GM19395 (cell line): ENCODE measurements around the gene AQP4.

Experiments used
- ATAC-seq: cut with Tn5 transposase; IDR thresholded peaks from one replicate; pipeline ENCODE4 v1.9.1; 2021; ENCODE audit warnings: mild to moderate bottlenecking, moderate library complexity; ENCODE audit not compliant: unreplicated experiment

Gene AQP4

DNA sequence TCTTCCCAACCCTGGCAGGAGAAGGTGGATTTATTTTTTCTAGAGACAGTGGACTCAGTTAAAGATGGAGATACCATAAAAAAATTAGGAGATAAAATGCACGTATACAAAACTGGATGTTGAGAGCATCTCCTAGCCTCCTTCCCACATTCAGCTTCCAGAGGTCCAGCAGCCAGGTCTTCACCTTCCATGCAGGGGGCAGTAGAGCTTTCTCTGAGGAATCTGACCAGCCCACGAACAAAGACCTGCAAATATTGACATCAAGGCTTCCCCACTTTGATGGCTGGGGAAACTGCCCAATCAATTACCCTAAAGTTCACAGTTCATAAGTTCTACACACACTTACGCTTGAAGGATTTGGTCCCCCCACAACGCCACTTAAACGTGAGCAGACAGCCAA is 24.5 kb downstream of the AQP4 start:
- ATAC-seq: no peak

DNA sequence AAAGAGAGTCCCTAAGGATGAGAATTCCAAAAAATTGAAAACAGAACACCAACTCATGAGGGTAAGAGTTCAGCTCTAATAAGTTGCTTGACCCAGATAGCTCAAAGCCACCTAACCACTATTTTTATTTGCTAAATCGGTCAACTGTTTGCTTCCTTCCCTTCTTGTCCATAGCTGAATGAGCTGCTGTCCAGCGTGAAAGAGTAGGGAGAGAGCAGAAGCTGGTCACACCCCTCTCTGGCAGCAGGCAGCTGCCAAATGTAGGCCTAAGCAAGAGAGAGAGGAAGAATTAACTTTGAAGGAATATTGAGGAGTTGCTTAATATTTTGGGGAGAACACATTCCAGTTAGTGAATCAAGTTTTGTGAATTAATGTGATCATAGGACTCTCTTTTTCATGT is 25.9 kb downstream of the AQP4 start:
- ATAC-seq: no peak

DNA sequence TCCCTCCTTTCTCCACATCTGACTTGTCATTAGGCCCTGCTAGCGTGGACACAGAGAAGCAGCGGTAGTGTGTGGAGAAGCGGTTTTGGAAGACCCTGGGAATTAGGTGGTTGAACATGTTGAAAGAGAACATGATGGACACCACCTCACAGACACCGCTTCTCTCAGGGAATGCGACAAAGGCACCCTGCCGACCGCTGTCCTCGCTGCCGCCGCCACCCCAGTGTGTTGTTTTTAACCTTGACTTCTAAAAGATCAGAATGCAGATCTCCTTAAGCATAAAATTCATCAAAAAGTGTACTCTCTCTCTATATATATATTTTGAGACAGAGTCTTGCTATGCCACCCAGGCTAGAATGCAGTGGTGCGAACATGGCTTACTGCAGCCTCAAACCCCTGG is 33.2 kb downstream of the AQP4 start:
- ATAC-seq: no peak

- no peak for ATAC-seq
Measured at GRCh38 chr18:26827581-26827980, 37.9 kb downstream of the AQP4 start.

DNA sequence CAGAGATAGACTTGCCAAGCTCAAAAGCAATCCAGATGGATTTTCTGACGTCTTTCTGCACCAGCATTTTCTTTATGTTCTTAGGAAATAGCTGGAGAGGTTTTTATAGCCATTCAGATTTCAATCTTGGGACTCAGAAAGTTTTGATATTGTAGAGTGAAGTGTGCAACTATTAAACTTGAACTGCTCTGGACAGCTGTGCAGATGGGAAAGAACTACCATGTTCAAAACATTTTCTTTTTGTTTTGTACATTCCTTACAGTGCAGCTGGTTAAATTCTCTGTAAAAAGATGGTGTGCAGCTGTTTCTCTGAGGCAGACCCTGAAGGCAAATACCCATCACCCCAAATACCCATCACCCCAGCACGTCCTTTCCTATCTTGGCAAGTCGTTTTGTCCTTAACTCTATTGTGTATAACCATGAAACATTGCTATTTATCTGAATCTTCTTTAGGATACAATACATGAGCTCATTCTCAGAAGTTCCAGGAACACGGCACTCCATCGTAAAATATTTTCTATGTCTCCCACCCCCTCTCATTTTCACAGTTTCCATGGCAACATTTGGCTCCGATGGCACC is 38.8 kb downstream of the AQP4 start:
- ATAC-seq: no peak

DNA sequence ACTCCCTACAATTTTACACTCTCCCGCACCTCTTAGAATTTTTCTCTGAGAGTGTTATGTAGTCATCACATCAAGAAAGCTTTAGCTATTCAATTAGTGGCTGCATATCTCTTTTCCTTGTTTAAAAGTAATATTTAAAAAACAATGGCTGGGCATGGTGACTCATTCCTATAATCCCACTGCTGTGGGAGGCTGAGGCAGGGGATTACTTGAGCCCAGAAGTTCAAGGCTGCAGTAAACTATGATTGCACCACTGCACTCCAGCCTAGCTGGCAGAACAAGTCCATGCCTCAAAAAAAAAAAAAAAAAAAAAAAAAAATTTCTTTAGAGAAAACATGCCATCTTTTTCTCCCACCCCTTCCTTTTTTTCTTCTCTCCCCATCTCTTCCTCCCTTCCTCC is 44.3 kb downstream of the AQP4 start:
- ATAC-seq: no peak

DNA sequence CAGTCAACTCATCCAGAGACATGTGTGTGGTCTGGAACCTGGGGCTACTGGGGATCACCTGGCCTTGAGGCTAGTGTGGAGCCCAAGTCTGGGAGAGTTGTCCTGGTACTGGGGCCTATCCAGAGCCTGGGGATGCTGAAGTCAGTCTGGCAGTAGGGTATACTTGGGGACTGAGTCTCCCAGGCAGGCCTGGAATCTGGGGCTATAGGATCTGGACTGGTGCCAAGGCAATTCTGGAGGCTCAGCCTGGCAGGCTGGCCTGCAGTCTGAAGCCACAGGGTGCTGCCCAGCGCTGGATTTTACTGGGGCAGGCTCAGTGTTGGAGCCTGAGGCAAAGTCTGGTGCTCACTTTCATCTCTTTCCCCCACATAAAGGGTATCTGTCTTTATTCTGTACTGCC is 46.5 kb downstream of the AQP4 start:
- no peak for ATAC-seq

GRCh38 chr18:26818461-26818860 is 47.0 kb downstream of the AQP4 start:
- no peak for ATAC-seq

- ATAC-seq: no peak
Measured at GRCh38 chr18:26813043-26813442, 52.5 kb downstream of the AQP4 start.

- no peak for ATAC-seq
Measured at GRCh38 chr18:26812462-26812861, 53.0 kb downstream of the AQP4 start.

- ATAC-seq: no peak
Measured at GRCh38 chr18:26809346-26809745, 56.2 kb downstream of the AQP4 start.

DNA sequence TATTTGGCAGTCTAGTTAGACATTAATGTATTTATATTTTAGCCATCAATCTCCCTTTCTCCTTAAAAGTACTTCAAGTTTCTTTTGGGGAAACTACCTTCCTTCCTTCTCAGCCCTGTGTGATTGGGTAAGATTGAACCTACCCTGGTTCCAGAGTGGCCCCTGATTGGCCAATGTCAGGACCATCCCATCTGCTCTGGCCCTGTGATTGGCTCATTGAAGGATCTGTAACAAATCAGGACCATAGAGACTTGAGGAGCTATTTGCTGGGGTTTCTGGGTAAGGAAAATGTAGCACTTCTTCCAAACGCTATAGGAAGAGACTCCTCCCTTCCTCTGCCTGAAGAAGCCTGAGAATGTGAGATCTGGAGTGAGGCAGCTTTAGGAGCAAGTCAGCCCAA is 59.3 kb downstream of the AQP4 start:
- ATAC-seq: no peak

DNA sequence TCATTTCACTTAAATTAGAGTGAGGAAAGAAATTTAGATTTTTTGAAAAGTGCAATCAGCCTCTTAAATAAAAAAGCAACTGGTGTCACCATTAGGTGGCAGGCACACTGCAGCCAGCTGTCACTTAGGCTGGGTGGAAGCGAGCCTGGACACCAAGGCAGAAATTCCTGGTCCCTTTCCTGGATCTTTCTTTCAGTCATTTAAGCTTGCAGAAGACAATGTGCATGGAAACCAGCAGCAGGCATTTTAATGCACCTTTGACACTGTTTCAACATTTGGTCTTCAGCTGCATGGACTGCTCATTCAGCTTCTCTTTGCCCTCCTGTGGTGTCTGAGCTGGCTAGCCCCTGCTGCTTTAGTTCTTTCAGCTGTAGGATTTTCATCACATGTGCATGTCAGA is 61.0 kb downstream of the AQP4 start:
- ATAC-seq: no peak

GRCh38 chr18:26803643-26804042 is 61.9 kb downstream of the AQP4 start:
- ATAC-seq: no peak

DNA sequence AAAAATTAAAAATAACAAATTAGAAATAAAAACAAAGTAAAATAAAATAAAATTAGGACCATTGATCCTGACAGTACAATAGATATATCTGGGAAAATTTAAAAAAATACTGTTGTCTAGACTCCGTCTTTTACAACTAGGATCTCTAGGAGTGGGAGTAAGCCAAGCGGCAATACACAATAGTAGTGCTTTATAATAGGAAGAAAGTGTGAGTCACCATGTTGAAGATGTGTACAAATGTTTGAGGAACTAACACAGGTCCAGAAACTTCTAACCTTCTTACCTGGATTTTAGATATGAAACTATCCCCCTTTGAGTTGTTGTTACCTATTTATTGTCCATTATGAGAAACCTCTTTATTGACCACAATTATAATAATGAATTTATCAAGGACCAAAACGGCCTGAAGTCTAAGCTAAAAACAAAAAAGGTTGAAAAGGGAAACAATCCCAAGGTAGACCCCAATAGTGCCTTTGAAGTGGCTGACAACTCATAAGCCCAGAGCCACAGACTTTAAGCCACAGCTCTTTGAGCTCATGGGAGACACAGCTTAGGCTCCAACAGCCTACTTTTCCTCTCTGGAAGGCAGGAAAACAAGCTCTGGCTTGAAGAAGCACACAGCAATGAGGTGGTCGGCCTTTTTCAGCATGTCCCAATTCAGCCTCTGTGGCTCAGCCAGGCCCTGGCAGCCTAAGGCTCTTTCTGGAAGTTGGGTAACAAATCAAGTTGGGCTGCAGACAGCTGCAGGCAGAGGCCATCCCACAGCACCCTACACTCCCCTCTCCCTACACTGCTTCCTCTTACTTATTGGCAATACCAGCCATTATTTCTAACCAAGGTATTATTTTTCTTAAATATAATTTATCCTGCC is 62.9 kb downstream of the AQP4 start:
- ATAC-seq: no peak
